Loucy (cell line): ENCODE measurements around the gene PSMG3.

Source experiments
- H2AFZ ChIP-seq: fragments of 200-600 bp; sonication (generic); 2 replicates; pipeline ENCODE4 v1.6.0; 2016; ENCODE audit warnings: antibody characterized with exemption, mild to moderate bottlenecking, low read length, moderate library complexity
- H3F3A ChIP-seq: fragments of 200-600 bp; 2 replicates; pipeline ENCODE4 v1.6.0; 2016; ENCODE audit warnings: antibody characterized with exemption, low read depth, mild to moderate bottlenecking
- H3K27me3 ChIP-seq: fragments of 200-600 bp; sonication (generic); 2 replicates; pipeline ENCODE4 v1.6.1; 2014; ENCODE audit warnings: low read length, mild to moderate bottlenecking; ENCODE audit not compliant: insufficient read depth, poor library complexity, severe bottlenecking
- H3K36me3 ChIP-seq: fragments of 200-600 bp; sonication (generic); 2 replicates; pipeline ENCODE4 v1.6.1; 2016; ENCODE audit warnings: low read length; ENCODE audit not compliant: insufficient read depth
- H3K4me1 ChIP-seq: fragments of 200-600 bp; sonication (generic); 2 replicates; pipeline ENCODE4 v1.5.1; 2014; ENCODE audit warnings: low read length, mild to moderate bottlenecking; ENCODE audit not compliant: insufficient read depth, poor library complexity, severe bottlenecking
- H3K4me2 ChIP-seq: fragments of 200-600 bp; sonication (generic); 2 replicates; pipeline ENCODE4 v1.6.0; 2014; ENCODE audit warnings: antibody characterized with exemption, low read length, low read depth, mild to moderate bottlenecking; ENCODE audit not compliant: poor library complexity, severe bottlenecking
- H3K4me3 ChIP-seq: fragments of 200-600 bp; sonication (generic); 2 replicates; pipeline ENCODE4 v1.5.1; 2014; ENCODE audit warnings: low read length, mild to moderate bottlenecking, mixed read lengths; ENCODE audit not compliant: poor library complexity, severe bottlenecking
- H3K79me2 ChIP-seq: fragments of 200-600 bp; sonication (generic); 2 replicates; pipeline ENCODE4 v1.6.1; 2014; ENCODE audit warnings: low read length; ENCODE audit not compliant: insufficient read depth
- H3K9ac ChIP-seq: fragments of 200-600 bp; sonication (generic); 2 replicates; pipeline ENCODE4 v1.6.0; 2014; ENCODE audit warnings: mild to moderate bottlenecking, low read depth, low read length, moderate library complexity; ENCODE audit not compliant: poor library complexity, severe bottlenecking
- H3K9me2 ChIP-seq: fragments of 200-600 bp; sonication (generic); replicated peaks from 2 replicates; pipeline ENCODE4 v1.6.1; 2016; ENCODE audit warnings: low read depth, low read length, mixed read lengths
- H3K9me3 ChIP-seq: fragments of 200-600 bp; sonication (generic); 2 replicates; pipeline ENCODE4 v1.6.1; 2014; ENCODE audit warnings: mild to moderate bottlenecking, antibody characterized with exemption, low read length, low read depth; ENCODE audit not compliant: insufficient read depth
- H4K20me1 ChIP-seq: fragments of 200-600 bp; sonication (generic); 2 replicates; pipeline ENCODE4 v1.6.0; 2014; ENCODE audit warnings: antibody characterized with exemption, low read length, mild to moderate bottlenecking; ENCODE audit not compliant: insufficient read depth, poor library complexity, severe bottlenecking
- EZH2phosphoT487 ChIP-seq: fragments of 200-600 bp; IDR thresholded peaks from 2 replicates; pipeline ENCODE4 v1.6.1; 2018; ENCODE audit warnings: antibody characterized with exemption, mild to moderate bottlenecking, moderate library complexity, borderline replicate concordance
- TF ChIP-seq, protein P1 (sequence below): fragments of 200-600 bp; sonication (generic); conservative IDR thresholded peaks from 2 replicates; pipeline ENCODE4 v1.5.1; 2014; ENCODE audit warnings: mild to moderate bottlenecking, antibody characterized with exemption, low read length

PSMG3 gene

DNA sequence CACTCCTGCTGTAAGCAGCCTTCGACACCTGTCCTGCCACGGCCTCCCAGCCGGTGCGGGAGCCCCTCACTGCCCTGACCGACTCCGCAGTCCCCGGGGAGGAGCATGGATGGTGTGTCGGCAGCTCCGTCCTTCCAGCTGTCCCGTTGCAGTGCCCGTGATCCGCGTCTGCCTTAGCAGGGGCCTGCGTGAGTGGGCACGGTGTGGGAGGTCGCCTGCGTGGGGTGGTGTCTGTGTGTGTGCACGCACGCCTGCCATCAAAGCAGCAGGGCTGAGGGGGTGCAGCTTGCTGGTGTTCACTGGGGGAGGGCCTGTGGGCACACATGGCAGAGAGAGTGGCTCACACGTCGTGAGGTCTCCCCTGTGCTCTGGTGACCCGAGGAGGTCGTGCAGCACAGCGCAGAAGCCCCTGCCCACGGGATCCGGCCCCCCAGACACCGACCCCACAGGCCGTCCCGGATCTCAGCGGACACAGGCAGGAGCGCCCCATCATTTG, 29.0 kb downstream of the PSMG3 start:
- Histone ChIP-seq H3K27me3 (no peaks in the 10 kb centered on the region), H4K20me1 (peaks cover 44% of the 10 kb centered on the region), H3K4me2 (no peak overlapping the region), H3K9ac (no peak overlapping the region), H2AFZ (no peak overlapping the region), H3K9me2 (no peaks in the 10 kb centered on the region), H3K36me3 (peaks cover 62% of the 10 kb centered on the region; the same call in 1 of the 2 replicates), H3K4me1 (no peaks in the 10 kb centered on the region), H3K9me3 (no peaks in the 10 kb centered on the region), H3K79me2 (peaks cover 41% of the 10 kb centered on the region), H3F3A (no peaks in the 10 kb centered on the region), H3K4me3 (no peak overlapping the region)
- TF ChIP-seq EZH2phosphoT487 = no peak
- TF ChIP-seq, protein P1, sequence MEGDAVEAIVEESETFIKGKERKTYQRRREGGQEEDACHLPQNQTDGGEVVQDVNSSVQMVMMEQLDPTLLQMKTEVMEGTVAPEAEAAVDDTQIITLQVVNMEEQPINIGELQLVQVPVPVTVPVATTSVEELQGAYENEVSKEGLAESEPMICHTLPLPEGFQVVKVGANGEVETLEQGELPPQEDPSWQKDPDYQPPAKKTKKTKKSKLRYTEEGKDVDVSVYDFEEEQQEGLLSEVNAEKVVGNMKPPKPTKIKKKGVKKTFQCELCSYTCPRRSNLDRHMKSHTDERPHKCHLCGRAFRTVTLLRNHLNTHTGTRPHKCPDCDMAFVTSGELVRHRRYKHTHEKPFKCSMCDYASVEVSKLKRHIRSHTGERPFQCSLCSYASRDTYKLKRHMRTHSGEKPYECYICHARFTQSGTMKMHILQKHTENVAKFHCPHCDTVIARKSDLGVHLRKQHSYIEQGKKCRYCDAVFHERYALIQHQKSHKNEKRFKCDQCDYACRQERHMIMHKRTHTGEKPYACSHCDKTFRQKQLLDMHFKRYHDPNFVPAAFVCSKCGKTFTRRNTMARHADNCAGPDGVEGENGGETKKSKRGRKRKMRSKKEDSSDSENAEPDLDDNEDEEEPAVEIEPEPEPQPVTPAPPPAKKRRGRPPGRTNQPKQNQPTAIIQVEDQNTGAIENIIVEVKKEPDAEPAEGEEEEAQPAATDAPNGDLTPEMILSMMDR = no peak

DNA sequence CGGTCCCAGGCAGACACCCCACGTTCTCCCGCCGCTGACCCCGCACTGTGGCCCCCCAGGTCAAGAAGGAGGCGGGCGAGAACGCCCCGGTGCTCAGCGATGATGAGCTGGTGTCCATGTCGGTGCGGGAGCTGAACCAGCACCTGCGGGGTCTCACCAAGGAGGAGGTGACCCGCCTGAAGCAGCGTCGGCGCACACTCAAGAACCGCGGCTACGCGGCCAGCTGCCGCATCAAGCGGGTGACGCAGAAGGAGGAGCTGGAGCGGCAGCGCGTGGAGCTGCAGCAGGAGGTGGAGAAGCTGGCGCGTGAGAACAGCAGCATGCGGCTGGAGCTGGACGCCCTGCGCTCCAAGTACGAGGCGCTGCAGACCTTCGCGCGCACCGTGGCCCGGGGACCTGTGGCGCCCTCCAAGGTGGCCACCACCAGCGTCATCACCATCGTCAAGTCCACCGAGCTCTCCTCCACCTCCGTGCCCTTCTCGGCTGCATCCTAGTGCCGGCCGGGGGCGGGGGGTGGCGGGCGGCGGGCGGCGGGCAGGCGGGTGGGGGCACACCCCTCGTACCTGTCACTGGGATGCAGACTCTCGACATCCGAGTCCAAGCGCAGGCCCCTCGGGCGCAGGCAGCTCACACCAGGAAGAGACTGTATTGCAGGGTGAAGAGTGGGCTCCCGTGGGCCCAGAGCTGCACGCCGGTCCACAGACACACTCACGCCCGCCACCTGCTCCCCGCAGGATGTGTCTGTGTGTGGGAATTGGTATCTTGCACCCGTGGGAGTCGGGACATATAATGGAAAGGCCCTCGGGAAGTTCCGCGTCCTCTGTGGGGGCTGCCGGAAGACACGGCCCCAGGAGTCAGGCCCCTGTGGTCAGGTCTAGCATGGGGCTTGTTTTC, 29.7 kb downstream of the PSMG3 start:
- no peak for TF ChIP-seq EZH2phosphoT487
- TF ChIP-seq, protein P1 = no peak
- Histone ChIP-seq H3K4me1 (no peaks in the 10 kb centered on the region), H3K9ac (no peak overlapping the region), H3K27me3 (no peaks in the 10 kb centered on the region), H3F3A (no peaks in the 10 kb centered on the region), H4K20me1 (peaks cover 51% of the 10 kb centered on the region), H2AFZ (no peak overlapping the region), H3K79me2 (peaks cover 48% of the 10 kb centered on the region), H3K4me2 (no peak overlapping the region), H3K36me3 (peaks cover 67% of the 10 kb centered on the region; the same call in 1 of the 2 replicates), H3K9me2 (no peaks in the 10 kb centered on the region), H3K4me3 (no peak overlapping the region), H3K9me3 (no peaks in the 10 kb centered on the region)

DNA sequence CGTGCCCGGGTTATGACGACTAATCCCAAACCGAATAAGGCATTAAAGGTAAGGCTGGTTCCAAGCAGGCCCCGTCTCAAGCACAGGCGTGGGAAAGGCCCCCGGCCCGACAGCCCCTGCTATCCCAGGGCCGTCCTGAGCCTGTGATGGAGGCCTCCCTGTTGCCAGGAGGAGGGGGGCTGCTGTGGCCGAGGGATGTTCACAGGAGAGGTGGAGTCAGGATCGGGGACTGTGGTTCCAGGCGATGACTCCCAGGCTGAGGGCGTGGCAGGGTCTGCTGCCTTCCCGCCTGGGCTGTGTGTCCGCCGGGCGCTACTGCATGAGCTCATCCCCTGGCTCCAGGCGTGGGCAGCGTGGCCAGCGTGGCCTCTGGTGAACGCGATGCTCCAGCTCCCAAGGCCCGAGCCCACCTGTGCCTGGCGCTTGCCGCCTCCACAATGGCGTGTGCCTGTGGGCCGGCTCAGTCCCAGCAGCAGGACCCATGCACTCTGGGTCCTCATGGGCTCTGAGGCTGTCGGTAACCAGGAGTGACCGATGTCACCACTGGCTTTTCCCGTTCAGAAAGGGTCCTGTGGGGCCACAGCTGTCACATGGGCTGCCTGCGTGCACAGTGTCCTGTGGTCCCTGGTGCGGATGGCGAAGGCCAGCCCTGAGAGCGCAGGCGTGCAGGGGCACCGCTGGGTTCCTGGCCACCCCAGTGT, 30.5 kb downstream of the PSMG3 start:
- H2AFZ ChIP-seq = no peak overlapping the region
- H3K4me2 ChIP-seq = no peak overlapping the region
- H4K20me1 ChIP-seq = peaks cover 59% of the 10 kb centered on the region
- no peaks in the 10 kb centered on the region for H3K9me2 ChIP-seq
- H3K9me3 ChIP-seq = no peaks in the 10 kb centered on the region
- no peak overlapping the region for H3K9ac ChIP-seq
- no peak for TF ChIP-seq EZH2phosphoT487
- peaks cover 62% of the 10 kb centered on the region; the same call in 1 of the 2 replicates for H3K36me3 ChIP-seq
- H3K4me3 ChIP-seq = no peak overlapping the region
- H3K4me1 ChIP-seq = peaks cover 3% of the 10 kb centered on the region
- no peaks in the 10 kb centered on the region for H3F3A ChIP-seq
- peaks cover 56% of the 10 kb centered on the region for H3K79me2 ChIP-seq
- no peaks in the 10 kb centered on the region for H3K27me3 ChIP-seq
